HG02885 (cell line): ENCODE data around the gene ERAL1.
"Not testable (repeated sequence)": the region's sequence is repeated elsewhere in the genome, so short reads cannot be mapped to it uniquely, and the experiment has no call there.

ENCODE experiments used
- ATAC-seq: cut with Tn5 transposase; IDR thresholded peaks from one replicate; pipeline ENCODE4 v1.9.1; 2021; ENCODE audit warnings: mild to moderate bottlenecking; ENCODE audit not compliant: unreplicated experiment, poor library complexity

ERAL1 gene

DNA sequence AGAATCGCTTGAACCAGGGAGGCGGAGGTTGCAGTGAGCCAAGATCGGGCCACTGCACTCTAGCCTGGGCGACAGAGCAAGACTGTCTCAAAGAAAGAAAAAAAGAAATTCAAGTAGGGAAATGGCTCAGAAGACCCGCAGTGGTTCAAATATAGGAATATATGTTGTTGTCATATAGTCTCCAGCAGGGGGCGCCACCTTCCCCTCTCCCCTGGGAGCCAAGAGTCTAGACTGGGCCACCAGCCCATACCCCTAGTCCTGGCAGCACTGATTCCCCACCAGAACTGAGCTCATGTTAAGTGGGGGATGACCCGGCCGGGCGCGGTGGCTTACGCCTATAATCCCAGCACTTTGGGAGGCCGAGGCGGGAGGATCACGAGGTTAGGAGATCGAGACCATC, 6.1 kb upstream of the ERAL1 start:
- ATAC-seq: not testable (repeated sequence)

DNA sequence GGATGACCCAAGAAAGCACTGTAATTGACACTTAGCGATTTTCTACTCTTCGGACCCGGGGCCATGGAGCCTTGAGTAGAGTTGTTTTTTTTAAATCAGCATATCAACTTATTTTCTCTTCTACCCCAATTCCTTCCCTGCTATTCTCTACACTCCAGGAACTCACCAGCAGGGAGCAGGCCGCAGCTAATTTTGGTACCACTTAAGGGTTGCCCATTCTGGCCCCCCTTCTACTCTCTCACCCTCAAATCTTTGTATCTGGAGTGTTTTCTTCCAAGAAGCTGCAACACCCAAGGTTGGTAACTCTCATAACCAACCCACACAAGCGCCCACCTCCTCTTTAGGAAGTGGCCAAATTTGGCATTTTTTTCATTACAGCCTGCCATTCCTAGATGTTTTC, 5.5 kb upstream of the ERAL1 start:
- ATAC-seq: no peak

DNA sequence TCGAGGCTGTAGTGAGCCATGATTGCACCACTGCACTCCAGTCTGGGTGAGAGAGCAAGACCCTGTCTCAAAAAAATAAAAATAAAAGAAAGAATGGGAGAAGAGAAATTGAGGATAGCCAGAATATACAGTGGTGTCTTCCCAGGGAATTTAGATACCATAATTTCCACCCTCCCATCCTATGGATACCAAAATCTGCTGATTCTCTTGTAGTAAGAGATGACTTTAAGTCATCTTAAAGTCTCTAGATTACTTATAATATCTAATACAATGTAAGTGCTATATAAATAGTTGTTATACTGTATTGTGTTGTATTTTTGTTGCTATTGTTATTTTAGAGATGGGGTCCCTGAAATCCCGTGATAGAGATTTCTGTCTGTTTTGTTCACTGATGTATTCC, 1.5 kb upstream of the ERAL1 start:
- no peak for ATAC-seq

DNA sequence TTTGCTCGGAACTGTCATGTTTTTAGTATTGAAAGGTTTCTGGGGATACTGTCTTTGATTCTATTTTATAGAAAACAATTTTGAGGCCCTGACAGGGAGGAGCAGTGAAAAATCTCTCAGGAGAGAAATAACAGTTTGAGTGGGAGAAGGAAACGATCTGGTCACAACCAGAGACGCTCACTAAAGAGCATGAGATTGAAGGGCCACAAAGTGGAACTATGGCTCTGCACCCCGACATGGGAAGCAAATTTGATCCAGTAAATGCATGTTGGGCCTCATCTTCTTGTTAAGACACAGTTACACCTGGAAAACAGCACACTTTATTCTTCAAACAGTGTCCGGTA, 492 bp downstream of the ERAL1 start:
- ATAC-seq: no peak

DNA sequence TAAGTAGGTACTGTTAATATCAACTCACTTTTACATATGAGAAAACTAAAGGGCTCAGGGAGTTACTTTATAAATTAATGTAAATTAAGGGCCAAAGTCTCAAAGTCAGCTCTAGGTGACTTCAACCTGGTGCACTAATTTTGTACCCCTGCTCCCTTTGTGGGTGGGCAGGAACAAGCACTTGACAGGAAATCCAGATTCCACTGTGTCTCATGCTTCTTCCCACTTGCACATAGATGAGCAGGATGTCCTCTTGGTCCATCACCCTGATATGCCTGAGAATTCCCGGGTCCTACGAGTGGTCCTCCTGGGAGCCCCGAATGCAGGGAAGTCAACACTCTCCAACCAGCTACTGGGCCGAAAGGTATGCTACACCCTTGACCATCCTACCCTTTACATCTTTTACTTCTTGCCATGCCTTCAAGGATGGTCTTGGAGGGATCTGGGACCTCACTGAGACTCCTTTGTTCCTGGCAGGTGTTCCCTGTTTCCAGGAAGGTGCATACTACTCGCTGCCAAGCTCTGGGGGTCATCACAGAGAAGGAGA, 1.3 kb downstream of the ERAL1 start:
- no peak for ATAC-seq

DNA sequence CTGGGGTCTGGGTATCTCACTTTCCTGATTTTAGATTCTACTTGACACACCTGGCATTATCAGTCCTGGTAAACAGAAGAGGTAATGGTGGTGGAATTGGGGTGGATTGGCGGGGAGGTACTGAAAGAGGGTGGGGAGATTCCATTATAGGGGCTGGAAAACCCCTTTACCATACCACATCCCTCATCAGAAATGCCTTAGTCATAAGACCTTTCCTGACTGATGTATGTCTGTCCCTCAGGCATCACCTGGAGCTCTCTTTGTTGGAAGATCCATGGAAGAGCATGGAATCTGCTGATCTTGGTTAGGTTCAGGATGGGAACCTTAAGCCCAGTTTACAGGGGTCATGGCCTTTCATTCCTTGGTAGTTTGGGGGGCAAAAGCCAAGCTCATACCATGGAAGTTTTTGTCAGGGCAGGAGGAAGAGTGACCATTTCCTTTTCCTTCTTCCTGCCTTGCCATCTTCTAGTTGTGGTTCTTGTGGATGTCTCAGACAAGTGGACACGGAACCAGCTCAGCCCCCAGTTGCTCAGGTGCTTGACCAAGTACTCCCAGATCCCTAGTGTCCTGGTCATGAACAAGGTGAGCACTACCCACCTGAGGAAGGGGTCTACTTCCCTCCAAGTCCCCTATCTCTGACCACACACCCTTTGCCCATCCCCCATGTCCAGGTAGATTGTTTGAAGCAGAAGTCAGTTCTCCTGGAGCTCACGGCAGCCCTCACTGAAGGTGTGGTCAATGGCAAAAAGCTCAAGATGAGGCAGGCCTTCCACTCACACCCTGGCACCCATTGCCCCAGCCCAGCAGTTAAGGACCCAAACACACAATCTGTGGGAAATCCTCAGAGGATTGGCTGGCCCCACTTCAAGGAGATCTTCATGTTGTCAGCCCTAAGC, 3.3 kb downstream of the ERAL1 start:
- ATAC-seq: no peak

DNA sequence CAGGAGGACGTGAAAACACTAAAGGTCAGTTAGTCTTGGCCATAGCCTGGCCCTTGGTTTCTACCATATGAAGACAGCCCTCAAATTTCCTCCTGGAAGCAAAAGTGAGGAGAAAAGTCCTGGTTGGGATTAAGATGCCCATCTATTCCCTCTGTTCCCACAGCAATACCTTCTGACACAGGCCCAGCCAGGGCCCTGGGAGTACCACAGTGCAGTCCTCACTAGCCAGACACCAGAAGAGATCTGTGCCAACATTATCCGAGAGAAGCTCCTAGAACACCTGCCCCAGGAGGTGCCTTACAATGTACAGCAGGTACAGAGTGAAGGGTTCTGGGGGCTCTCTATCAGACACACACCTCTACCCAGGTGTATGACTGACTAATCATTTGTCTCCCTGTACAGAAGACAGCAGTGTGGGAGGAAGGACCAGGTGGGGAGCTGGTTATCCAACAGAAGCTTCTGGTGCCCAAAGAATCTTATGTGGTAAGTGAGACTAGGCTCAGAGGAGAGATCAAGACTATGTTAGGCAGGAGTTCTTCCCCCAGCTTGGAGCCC, 4.1 kb downstream of the ERAL1 start:
- no peak for ATAC-seq

DNA sequence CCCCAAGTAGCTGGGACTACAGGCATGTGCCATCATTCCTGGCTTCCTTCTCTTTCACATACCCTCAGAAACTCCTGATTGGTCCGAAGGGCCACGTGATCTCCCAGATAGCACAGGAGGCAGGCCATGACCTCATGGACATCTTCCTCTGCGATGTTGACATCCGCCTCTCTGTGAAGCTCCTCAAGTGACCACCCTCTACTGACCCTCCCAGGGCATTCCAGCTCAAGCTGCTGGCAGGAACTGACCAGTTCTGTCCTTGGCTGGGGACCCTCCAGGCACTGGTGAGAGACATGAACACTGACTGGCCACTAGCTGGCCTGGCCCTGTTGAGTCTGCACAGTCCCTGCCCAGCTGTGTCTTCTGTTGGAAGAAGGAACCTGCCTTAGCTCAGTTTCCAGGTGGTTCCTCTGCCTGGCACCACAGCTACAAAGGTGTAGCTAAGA, 5.6 kb downstream of the ERAL1 start:
- ATAC-seq: no peak

DNA sequence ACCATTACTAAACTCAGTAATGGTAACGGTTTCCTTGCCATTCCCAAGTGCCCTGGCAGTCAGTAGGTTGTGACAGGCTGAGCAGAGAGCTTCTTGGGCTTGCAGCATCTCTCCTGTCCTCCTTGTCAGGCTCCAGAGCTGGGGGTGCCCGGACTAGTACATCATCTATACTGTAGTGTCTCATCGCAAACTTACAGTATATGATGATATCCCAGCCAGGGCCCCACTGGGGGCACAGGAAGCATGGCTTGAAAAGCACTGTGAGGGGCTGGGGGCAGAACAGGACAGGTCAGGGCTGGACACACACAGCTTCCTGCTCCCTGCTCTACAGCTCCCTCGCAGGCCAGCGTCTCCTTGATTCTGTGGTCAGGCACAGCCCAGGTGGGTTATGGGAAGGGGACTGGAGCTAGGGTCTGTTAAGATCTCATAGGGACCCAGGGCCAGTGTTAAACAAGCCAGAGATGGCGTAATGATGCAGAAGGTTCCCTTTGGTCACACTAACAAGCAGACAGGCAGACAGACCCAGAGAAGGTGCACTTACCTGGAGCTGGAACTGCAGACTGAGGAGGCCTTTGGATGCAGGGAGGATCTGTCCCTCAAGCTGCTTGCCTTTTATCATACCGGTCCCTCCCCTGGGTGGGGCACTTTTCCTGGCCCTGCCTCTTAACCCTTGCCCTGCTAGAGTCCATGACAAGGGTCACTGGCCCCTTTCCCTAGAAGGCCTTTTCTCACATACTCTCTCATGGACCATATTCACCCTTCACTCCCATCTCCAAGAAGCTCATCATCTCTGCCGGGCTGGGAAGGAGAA, 6.8 kb downstream of the ERAL1 start:
- no peak for ATAC-seq

DNA sequence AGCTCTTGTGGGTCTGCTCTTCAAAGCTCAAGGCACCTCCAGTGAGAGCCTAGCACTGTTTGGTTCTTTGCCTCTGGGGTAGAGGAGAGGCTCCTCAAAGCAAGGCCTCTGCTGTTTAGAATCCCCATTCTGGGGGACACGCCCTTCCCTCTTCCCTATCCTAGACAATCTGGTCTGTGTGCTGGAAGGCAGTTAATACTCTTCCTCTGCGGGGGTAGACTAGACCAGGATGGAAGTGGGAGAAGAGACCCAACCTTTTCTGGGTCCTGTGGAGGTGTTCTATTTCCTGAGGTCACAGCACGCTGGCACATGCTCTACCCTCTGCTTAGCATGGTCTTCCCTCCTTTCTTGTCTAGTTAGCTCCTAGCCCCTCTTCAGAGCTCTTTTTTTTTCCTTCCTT, 7.7 kb downstream of the ERAL1 start:
- ATAC-seq: no peak

DNA sequence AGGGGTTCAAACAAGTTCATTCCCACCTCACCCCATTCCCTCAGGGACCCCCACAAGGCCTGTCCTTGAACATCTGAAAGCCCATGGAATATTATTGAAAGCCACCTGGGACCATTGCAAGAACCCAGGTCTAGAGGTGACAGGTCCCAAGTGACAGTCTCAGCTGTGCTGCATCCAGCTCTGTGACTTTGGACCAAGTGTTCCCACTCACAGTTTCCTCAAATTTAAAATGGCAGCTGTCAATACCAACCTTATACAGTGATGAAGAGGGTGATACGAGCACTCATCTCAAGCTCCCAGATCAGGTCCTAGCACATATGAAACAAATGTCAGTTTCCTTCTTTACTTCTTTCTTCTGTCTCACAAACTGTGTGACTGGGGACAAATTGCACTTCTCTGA, 9.1 kb downstream of the ERAL1 start:
- ATAC-seq: no peak

DNA sequence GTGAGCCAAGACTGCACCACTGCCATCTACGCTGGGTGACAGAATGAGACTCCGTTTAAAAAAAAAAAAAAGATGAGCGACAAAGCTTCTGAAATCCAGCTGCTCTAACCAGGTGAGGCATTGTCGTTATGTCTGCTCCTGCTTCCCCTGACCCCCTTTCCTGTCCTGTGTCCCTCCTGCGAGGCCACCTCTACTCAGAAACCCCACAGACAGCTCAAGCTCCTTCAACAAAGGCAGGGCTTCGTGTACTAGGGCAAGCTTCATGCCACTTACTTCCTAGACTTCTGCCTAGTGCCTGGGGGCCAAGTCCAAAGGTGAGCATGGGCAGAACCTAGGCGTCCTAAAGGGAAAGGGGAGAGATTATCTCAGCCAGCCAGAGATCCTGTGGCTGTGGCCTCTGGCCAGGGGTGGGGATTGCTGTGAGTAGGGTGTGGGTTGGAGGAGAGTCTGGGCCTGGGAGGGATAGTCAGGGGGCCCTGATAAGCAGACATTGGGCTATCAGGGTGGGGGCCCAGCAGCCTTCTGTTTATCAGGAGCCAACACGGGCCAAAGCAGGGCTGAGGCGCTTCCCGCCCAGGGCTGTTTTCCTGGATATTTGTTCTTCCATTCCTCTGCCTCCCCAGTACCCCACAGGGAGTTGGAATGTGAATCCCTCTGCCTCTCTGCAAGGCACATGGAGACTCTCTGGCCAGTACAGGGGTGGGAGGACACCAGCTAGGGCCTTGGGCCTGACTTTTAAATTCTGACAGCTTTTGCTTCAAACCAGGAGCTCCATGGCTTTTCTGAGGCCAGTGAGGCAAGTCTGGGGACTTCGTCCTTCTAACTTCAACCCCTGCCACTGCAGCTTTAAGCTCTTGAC, 10.4 kb downstream of the ERAL1 start:
- no peak for ATAC-seq

DNA sequence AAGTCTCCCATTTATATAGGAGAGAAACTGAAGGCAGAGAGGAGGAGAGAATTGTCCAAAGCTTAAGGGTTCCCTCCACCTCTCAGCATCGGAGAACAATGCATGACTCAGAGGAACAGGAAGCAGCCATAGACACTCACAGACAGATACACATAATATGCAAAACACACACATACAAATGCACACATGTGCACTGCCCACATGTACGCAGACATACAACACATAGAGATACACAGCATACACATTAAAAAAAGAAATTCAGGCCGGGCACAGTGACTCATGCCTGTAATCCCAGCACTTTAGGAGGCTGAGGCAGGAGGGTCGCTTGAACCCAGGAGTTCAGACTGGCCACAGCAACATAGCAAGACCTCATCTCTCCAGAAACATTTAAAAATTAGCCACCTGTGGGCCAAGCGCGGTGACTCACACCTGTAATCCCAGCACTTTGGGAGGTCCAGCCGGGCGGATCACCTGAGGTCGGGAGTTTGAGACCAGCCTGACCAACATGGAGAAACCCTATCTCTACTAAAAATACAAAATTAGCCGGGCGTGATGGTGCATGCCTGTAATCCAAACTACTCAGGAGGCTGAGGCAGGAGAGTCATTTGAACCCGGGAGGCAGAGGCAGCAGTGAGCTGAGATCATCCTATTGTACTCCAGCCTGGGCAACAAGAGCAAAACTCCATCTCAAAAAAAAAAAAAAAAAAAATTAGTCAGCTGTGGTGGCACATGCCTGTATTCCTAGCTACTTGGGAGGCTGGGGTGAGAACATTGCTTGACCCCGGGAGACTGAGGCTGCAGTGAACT, 11.3 kb downstream of the ERAL1 start:
- ATAC-seq: peak; percentile 56

DNA sequence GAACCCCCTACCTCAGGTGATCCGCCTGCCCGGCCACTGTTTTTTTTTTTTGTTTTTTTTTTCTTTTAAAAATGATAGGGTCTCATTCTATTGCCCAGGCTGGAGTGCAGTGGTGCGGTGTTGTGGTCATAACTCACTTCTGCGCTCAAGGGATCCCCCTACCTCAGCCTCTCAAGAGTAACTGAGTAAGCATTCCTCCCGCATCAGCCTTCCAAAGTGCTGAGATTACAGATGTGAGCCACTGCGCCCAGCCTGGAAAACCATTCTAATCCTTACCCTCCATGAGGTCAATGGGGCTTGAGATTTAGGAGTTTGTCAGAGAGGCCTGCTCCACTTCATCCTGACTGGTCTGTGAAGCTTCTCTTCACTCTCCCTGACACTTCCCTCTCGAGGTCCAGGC, 12.5 kb downstream of the ERAL1 start:
- ATAC-seq: no peak

DNA sequence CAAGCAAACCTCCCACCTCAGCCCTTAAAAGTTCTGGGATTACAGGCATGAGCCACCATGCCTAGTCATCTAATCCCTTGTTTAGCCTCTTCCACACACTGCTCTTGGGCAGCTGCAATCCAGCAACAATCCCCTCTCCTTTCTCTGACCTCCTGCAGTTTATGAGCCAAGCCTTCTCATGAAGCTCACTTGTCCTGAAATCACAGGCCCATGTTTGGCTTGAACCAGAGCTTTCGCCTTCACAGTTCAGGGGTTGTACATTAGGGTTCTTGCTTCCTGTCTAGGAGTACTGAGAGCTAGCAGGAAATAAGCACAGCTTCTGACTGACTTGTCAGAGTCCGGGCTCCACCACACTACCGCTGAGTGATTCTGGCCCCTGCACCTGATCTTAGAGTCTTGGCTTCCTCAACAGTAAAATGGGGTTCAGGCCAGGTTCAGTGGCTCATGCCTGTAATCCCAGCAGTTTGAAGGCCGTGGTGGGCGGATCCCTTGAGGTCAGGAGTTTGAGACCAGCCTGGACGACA, 16.3 kb downstream of the ERAL1 start:
- ATAC-seq: peak; percentile 82

DNA sequence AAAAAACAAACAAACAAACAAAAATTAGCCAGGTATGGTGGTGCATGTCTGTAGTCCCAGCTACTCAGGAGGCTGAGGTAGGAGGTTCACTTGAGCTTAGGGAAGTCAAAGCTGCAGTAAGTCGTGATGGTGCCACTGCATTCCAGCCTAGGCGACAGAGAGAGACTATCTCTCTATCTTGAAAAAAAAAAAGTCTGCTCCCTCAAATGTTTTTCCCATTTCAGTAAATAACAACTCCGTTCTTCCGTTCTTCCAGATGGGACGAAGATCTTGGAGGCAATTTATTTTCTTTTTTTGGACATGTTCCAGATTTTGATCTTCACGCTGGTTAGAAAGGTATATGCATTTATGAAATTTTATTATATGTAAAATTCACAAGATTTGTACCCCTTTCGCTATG, 19.0 kb downstream of the ERAL1 start:
- ATAC-seq: no peak

DNA sequence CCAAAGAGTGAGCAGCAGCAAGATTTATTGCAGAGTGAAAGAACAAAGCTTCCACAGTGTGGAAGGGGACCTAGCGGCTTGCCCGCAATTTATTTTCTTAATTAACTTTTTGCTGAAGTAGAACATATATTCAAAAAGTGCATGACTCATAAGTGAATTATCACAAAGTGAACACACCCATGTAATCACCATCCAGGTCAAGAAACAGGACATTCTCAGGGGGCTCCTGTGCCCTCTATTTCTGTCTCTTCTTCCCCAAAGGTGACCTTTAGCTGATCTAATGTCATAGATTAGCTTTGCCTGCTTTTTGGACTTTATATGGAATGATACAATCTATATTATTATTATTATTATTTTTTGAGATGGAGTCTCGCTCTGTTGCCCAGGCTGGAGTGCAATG, 19.9 kb downstream of the ERAL1 start:
- no peak for ATAC-seq

DNA sequence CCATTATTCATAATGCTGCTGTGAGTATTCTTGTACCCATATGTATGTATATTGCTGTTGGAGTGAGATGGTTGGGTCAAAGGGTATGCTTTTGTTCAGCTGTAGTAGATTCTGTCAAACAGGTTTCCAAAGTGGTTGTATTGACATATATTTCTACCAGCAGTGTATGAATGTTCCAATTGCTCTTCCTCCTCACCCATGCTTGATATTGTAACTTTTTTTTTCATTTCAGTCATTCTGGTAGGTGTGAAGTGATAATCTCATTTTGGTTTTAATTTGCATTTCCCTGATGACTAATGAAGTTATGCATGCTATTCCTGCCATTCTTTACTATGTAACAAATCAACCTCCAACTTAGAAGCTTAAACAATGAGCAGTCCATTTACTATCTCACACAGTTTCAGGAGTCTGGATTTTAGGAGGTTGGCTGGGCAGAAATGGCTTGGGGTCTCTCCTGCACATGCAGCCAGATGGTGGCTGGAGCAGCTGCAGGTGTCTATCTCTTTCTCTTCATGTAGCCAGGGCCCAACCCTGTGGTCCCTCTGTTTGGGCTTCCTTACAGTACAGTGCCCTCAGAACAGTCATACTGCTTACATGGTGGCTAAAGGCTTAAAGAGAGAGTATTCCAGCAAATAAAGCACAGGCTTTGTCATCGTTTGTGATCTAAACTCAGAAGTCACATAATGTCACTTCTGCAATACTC, 21.2 kb downstream of the ERAL1 start:
- ATAC-seq: no peak
